Right forelimb (tissue), 1 donor: Measurements from ENCODE around the gene PITPNC1.

Experiments
- DNase-seq: peaks from one replicate; pipeline ENCODE4 v3.0.0-alpha.2; 2018

PITPNC1 gene

GRCh38 chr17:67435786-67436185 is 58.7 kb downstream of the PITPNC1 start:
- DNase-seq: no peak

- no peak for DNase-seq
These were observed 59.2 kb downstream of the PITPNC1 start for GRCh38 chr17:67436233-67436632.

GRCh38 chr17:67438667-67439066 is 61.6 kb downstream of the PITPNC1 start:
- DNase-seq: no peak

GRCh38 chr17:67439269-67439668 is 62.2 kb downstream of the PITPNC1 start:
- DNase-seq: no peak

- DNase-seq: no peak
These were observed 63.4 kb downstream of the PITPNC1 start for GRCh38 chr17:67440277-67441051.

- DNase-seq: no peak
These were observed 64.2 kb downstream of the PITPNC1 start for GRCh38 chr17:67441052-67441895.

GRCh38 chr17:67441896-67442219 is 64.8 kb downstream of the PITPNC1 start:
- no peak for DNase-seq

- DNase-seq: no peak
These were observed 65.9 kb downstream of the PITPNC1 start for GRCh38 chr17:67442787-67443624.

GRCh38 chr17:67443931-67444595 is 67.0 kb downstream of the PITPNC1 start:
- DNase-seq: no peak

GRCh38 chr17:67448449-67448848 is 71.4 kb downstream of the PITPNC1 start:
- DNase-seq: no peak

- no peak for DNase-seq
These were observed 72.0 kb downstream of the PITPNC1 start for GRCh38 chr17:67449065-67449464.

- no peak for DNase-seq
These were observed 73.0 kb downstream of the PITPNC1 start for GRCh38 chr17:67449845-67450755.

- DNase-seq: no peak
These were observed 75.8 kb downstream of the PITPNC1 start for GRCh38 chr17:67452681-67453554.

- no peak for DNase-seq
These were observed 79.0 kb downstream of the PITPNC1 start for GRCh38 chr17:67456103-67456502.

GRCh38 chr17:67456889-67457288 is 79.8 kb downstream of the PITPNC1 start:
- no peak for DNase-seq

GRCh38 chr17:67458203-67458602 is 81.1 kb downstream of the PITPNC1 start:
- no peak for DNase-seq

GRCh38 chr17:67459985-67460384 is 82.9 kb downstream of the PITPNC1 start:
- no peak for DNase-seq

GRCh38 chr17:67461228-67461780 is 84.2 kb downstream of the PITPNC1 start:
- no peak for DNase-seq

- no peak for DNase-seq
These were observed 84.8 kb downstream of the PITPNC1 start for GRCh38 chr17:67461876-67462275.

- DNase-seq: no peak
These were observed 89.2 kb downstream of the PITPNC1 start for GRCh38 chr17:67466251-67466796.
